IMR-90 (cell line): Measurements from ENCODE around the gene SCGB1A1.

Experiments
- CHD1 ChIP-seq: IDR thresholded peaks from 2 replicates; pipeline ENCODE4 v1.6.1; 2012; ENCODE audit warnings: low read depth, low read length, improper control_type of control experiment
- CTCF ChIP-seq: conservative IDR thresholded peaks from 2 replicates; pipeline ENCODE4 v1.5.1; 2012; ENCODE audit warnings: mild to moderate bottlenecking, low read depth, low read length, improper control_type of control experiment
- MAZ ChIP-seq: IDR thresholded peaks from 2 replicates; pipeline ENCODE4 v1.6.1; 2012; ENCODE audit warnings: low read depth, mild to moderate bottlenecking, low read length, improper control_type of control experiment, moderate library complexity, borderline replicate concordance
- POLR2A ChIP-seq: IDR thresholded peaks from 2 replicates; pipeline ENCODE4 v1.6.1; 2012; ENCODE audit warnings: mild to moderate bottlenecking, low read depth, low read length
- RCOR1 ChIP-seq: IDR thresholded peaks from 2 replicates; pipeline ENCODE4 v1.6.1; 2012; ENCODE audit warnings: mild to moderate bottlenecking, low read length, improper control_type of control experiment; ENCODE audit not compliant: insufficient replicate concordance
- TF ChIP-seq, protein P1 (sequence below): fragments of 150-350 bp; IDR thresholded peaks from 2 replicates; pipeline ENCODE4 v1.6.1; 2016; ENCODE audit warnings: low read depth, mild to moderate bottlenecking, low read length, moderate library complexity, borderline replicate concordance

GRCh38 chr11:62419943-62420342 is 1.1 kb downstream of the SCGB1A1 start:
- no peak for TF ChIP-seq POLR2A
- TF ChIP-seq MAZ, result no peak
- no peak for TF ChIP-seq RCOR1
- no peak for TF ChIP-seq CHD1
- no peak for TF ChIP-seq CTCF
- TF ChIP-seq, protein P1, sequence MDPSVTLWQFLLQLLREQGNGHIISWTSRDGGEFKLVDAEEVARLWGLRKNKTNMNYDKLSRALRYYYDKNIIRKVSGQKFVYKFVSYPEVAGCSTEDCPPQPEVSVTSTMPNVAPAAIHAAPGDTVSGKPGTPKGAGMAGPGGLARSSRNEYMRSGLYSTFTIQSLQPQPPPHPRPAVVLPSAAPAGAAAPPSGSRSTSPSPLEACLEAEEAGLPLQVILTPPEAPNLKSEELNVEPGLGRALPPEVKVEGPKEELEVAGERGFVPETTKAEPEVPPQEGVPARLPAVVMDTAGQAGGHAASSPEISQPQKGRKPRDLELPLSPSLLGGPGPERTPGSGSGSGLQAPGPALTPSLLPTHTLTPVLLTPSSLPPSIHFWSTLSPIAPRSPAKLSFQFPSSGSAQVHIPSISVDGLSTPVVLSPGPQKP, result no peak
